Gastrocnemius medialis (tissue), 4 donors: ENCODE data around the gene STRN3. TPM values are rescaled to one million over a fixed set of nuclear protein-coding genes. Genes with fewer than 3 reads are reported as not detected.
A peak's percentile ranks its signal among the peaks of the same experiment; 100 is the strongest.

Experiments
- ATAC-seq, 2 donors: fragments of 150-250 bp; one replicate each; pipeline ENCODE4 v1.9.1; 2016
- DNase-seq, 2 donors: peaks; one replicate each; pipeline ENCODE4 v3.0.0-alpha.2; 2019
- H3K27ac ChIP-seq, 4 donors: fragments of 200-600 bp; sonication (generic); 1 replicate in 1 of 4; 2 replicates in 3 of 4; pipeline ENCODE4 v1.5.1; 2016 to 2018; ENCODE audit warnings: mild to moderate bottlenecking in 2 of 4, moderate library complexity in 1 of 4
- H3K27me3 ChIP-seq, 3 donors: fragments of 200-600 bp; sonication (generic) in 2 of 3; 1 replicate in 1 of 3; 2 replicates in 2 of 3; pipeline versions ENCODE4 v1.5.1 to v1.6.0; 2016 to 2019; ENCODE audit warnings: mild to moderate bottlenecking in 1 of 3, moderate library complexity in 1 of 3
- H3K36me3 ChIP-seq, 2 donors: fragments of 200-600 bp; sonication (generic) in 1 of 2; one replicate each; pipeline ENCODE4 v1.5.1; 2017 to 2018
- H3K4me1 ChIP-seq, 2 donors: fragments of 200-600 bp; sonication (generic) in 1 of 2; one replicate each; pipeline ENCODE4 v1.5.1; 2016 to 2017; ENCODE audit warnings: mild to moderate bottlenecking in 2 of 2
- H3K4me3 ChIP-seq, 4 donors: fragments of 200-600 bp; sonication (generic) in 3 of 4; 1 replicate in 1 of 4; 2 replicates in 3 of 4; pipeline ENCODE4 v1.5.1; 2016 to 2019; ENCODE audit warnings: mild to moderate bottlenecking in 2 of 4
- H3K9me3 ChIP-seq, 3 donors: fragments of 200-600 bp; sonication (generic) in 2 of 3; 1 replicate in 1 of 3; 2 replicates in 2 of 3; pipeline ENCODE4 v1.5.1; 2016 to 2019
- POLR2A ChIP-seq, 2 donors: fragments of 450-650 bp; IDR thresholded peaks; one replicate each; pipeline ENCODE4 v1.6.1; 2017; ENCODE audit warnings: antibody characterized with exemption in 2 of 2, mild to moderate bottlenecking in 2 of 2, moderate library complexity in 2 of 2
- in situ Hi-C, 4 donors: fragments of 200-750 bp; cut with MboI; loops; one replicate each; pipeline versions ENCODE4 v1.15.0 to v1.8.0; 2017; ENCODE audit warnings: low sequenced_read_pairs in 4 of 4
- intact Hi-C: fragments of 100-400 bp; cut with DNase I; formaldehyde crosslinking; loops from one replicate; pipeline ENCODE4 v1.15.1; 2023; ENCODE audit warnings: low total_unique reads
- total RNA-seq, 4 donors: library from RNA; depleted of rRNA; stranded (reverse); fragments of >200 nt; gene quantifications; one replicate each; pipeline versions ENCODE4 v1.1.0 to v1.2.3, GENCODE V29; 2016
- TF ChIP-seq, protein P1 (sequence below), 5 experiments: fragments of 450-650 bp in 3 of 5; fragments of 200-600 bp in 2 of 5; sonication (generic) in 2 of 5; IDR thresholded peaks in 4 of 5; conservative IDR thresholded peaks in 1 of 5; 1 replicate in 4 of 5; 2 replicates in 1 of 5; pipeline ENCODE4 v1.5.1; 2016 to 2019; ENCODE audit warnings: antibody characterized with exemption in 5 of 5, mild to moderate bottlenecking in 3 of 5, moderate library complexity in 3 of 5

The STRN3 gene
- total RNA-seq, 4 donors from 2014 or later, result 57.7 to 98.7 (median 77.9) TPM

DNA sequence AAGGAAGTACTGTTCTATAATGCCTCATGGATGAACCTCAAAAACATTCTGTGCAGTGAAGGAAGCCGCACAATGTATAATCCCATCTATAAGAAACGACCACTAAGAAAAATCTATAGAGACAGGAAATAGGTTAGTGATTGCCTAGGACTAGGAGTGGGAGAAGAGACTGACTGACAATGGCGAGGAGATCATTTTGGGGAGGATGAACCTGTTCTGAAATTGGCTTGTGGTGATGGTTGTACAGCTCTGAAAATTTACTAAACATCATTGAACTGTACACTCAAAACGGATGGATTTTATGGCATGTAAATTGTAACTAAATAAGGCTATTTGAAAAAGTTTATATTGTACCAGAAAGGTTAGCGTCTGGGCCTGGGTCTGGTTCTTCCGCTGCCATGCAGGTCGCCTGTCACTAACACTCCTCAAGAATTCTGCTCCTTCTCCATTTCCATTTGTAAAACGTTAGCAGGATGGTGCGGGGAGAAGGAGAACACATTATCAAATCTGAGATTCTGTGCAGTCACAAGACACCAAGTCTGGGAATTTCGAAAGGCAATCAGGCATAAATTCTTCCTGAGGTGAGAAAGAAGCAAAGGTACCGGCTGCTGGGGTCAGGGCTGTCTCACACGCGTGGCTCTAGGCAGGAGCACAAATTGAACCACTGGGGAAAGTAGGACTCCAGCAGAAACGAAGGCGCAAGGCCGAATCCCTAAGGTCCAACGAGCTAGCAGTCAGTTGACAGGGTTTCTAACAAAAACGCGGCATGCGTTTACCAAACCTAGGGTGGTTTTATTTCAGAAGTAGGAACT is 152.7 kb downstream of the STRN3 start:
- ATAC-seq (no peak), DNase-seq (no peak)
- intact Hi-C loops (no loop called here), in situ Hi-C loops (no loop called here)
- no peak for TF ChIP-seq POLR2A (IDR thresholded peaks at IDR 0.05)
- TF ChIP-seq, protein P1, sequence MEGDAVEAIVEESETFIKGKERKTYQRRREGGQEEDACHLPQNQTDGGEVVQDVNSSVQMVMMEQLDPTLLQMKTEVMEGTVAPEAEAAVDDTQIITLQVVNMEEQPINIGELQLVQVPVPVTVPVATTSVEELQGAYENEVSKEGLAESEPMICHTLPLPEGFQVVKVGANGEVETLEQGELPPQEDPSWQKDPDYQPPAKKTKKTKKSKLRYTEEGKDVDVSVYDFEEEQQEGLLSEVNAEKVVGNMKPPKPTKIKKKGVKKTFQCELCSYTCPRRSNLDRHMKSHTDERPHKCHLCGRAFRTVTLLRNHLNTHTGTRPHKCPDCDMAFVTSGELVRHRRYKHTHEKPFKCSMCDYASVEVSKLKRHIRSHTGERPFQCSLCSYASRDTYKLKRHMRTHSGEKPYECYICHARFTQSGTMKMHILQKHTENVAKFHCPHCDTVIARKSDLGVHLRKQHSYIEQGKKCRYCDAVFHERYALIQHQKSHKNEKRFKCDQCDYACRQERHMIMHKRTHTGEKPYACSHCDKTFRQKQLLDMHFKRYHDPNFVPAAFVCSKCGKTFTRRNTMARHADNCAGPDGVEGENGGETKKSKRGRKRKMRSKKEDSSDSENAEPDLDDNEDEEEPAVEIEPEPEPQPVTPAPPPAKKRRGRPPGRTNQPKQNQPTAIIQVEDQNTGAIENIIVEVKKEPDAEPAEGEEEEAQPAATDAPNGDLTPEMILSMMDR (IDR thresholded peaks at IDR 0.05 in 4 of 5, conservative IDR thresholded peaks at IDR 0.05 in 1 of 5), result no peak
- Histone ChIP-seq H3K27me3 (peaks cover 28 to 53% (median 31%) of the 10 kb centered on the region in 3 donors), H3K9me3 (no peaks in the 10 kb centered on the region), H3K36me3 (no peaks in the 10 kb centered on the region), H3K4me1 (peaks cover 0 to 7% of the 10 kb centered on the region in 2 donors), H3K4me3 (peak overlapping the region; percentile 52 to 75 (median 62)), H3K27ac (no peak overlapping the region)

DNA sequence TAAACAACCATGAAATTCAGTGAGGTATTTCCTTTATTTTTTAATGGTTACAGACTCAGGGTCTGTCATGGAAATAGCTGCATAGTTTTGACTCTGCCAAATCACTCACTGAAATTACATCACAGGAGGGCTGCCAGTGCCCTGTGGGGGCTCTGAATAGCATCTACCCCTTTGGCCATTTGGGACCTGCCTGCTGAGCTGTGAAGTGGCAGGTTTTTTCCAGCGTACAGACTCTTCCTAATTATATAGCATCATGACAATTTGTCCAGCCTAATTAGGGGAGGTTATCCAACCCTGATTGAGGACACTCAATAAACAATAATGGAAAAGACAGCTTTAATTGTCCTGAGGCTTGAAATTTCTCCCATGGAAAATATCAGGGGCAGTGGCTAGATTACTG is 153.6 kb downstream of the STRN3 start:
- peaks cover 28 to 53% (median 29%) of the 10 kb centered on the region in 3 donors for H3K27me3 ChIP-seq

DNA sequence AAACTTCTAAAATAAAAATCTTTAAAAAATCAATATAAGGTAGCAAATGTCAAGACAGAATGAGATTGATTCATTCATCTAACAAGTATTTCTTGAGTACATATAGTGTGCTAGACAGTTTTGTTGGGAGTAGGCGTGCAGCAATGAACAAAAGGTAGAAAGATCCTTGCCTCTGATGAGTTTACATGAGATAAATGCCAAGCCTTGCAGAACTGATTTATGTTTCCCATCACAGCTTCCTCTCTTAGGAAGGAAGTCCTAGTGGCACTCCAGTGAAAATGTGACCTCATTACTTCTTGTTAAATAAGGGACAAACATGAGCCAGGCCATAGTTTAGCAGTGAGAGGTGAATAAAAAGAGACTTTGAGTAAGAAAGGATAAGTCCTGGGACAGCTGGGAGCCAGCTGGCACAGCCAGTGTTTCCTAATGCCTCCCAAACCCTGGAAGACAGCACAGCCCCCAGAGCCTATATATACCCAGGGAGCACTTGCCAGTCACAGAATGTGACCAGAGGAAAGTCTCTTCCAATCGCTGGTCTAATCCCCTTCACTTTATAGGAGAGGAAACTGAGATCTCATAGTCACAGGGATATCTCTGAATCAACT is 156.5 kb downstream of the STRN3 start:
- Histone ChIP-seq H3K4me1 (peaks cover 0 to 3% of the 10 kb centered on the region in 2 donors), H3K27ac (no peak overlapping the region), H3K27me3 (peaks cover 4 to 32% (median 11%) of the 10 kb centered on the region in 3 donors), H3K4me3 (no peak overlapping the region), H3K9me3 (no peaks in the 10 kb centered on the region), H3K36me3 (no peaks in the 10 kb centered on the region)
- intact Hi-C loops (no loop called here), in situ Hi-C loops (no loop called here)
- DNase-seq (no peak), ATAC-seq (no peak)
- TF ChIP-seq POLR2A (IDR thresholded peaks at IDR 0.05), result no peak
- TF ChIP-seq, protein P1 (IDR thresholded peaks at IDR 0.05 in 4 of 5, conservative IDR thresholded peaks at IDR 0.05 in 1 of 5), result no peak

More for the DNA sequence above, 153.6 kb downstream of the STRN3 start:
- Histone ChIP-seq H3K4me1 (peaks cover 0 to 7% of the 10 kb centered on the region in 2 donors), H3K4me3 (no peak overlapping the region), H3K9me3 (no peaks in the 10 kb centered on the region), H3K36me3 (no peaks in the 10 kb centered on the region), H3K27ac (no peak overlapping the region)
- DNase-seq (no peak), ATAC-seq (no peak)
- TF ChIP-seq, protein P1 (IDR thresholded peaks at IDR 0.05 in 4 of 5, conservative IDR thresholded peaks at IDR 0.05 in 1 of 5), result no peak
- no peak for TF ChIP-seq POLR2A (IDR thresholded peaks at IDR 0.05)
- intact Hi-C loops (no loop called here), in situ Hi-C loops (no loop called here)

DNA sequence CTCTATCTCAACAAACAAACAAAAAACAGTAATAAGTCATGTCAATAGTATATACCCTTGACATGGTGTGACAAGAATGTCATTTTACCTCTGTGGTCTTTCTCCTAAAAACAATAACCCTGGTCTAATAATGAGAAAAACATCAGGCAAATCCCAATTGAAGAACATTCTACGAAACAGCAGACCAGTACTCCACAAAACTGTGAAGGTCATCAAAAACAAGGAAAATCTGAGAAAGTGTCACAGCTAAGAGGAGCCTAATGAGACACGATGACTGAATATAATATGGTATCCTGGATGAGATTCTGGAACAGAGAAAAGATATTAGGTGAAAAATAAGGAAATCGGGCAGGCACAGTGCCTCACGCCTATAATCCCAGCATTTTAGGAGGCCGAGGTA is 157.4 kb downstream of the STRN3 start:
- DNase-seq (no peak), ATAC-seq (no peak)
- no peaks in the 10 kb centered on the region for H3K9me3 ChIP-seq
- no peak overlapping the region for H3K27ac ChIP-seq
- intact Hi-C loops, result no loop called here
- in situ Hi-C loops, result no loop called here
- no peak overlapping the region for H3K4me3 ChIP-seq
- H3K36me3 ChIP-seq, result no peaks in the 10 kb centered on the region
- TF ChIP-seq, protein P1 (IDR thresholded peaks at IDR 0.05 in 4 of 5, conservative IDR thresholded peaks at IDR 0.05 in 1 of 5), result no peak
- TF ChIP-seq POLR2A (IDR thresholded peaks at IDR 0.05), result no peak
- peaks cover 0 to 22% (median 3%) of the 10 kb centered on the region in 3 donors for H3K27me3 ChIP-seq
- H3K4me1 ChIP-seq, result no peaks in the 10 kb centered on the region
